K562 (cell line): Measurements from ENCODE around the gene TNIK. TPM values are rescaled to one million over a fixed set of nuclear protein-coding genes. Genes with fewer than 3 reads are reported as not detected.
A peak's percentile ranks its signal among the peaks of the same experiment; 100 is the strongest.

Experiments
- COPS2 ChIP-seq: fragments of 450-650 bp; conservative IDR thresholded peaks from 2 replicates; pipeline ENCODE4 v1.6.1; 2016; ENCODE audit warnings: mild to moderate bottlenecking, moderate library complexity
- FOXK1 ChIP-seq: sonication (generic); formaldehyde crosslinking; IDR thresholded peaks from 2 replicates; pipeline ENCODE4 v1.8.0; 2022; ENCODE audit warnings: missing genetic modification reagents, mild to moderate bottlenecking, borderline replicate concordance
- GABPB1 ChIP-seq: sonication (generic); formaldehyde crosslinking; IDR thresholded peaks from 2 replicates; pipeline ENCODE4 v1.8.0; 2022; ENCODE audit warnings: mild to moderate bottlenecking, missing genetic modification reagents
- MCM5 ChIP-seq: fragments of 450-650 bp; IDR thresholded peaks from 2 replicates; pipeline ENCODE4 v1.6.1; 2016; ENCODE audit warnings: low read depth
- MITF ChIP-seq: IDR thresholded peaks from 2 replicates; pipeline ENCODE4 v1.6.1; 2014; ENCODE audit warnings: antibody characterized with exemption
- MXD1 ChIP-seq: fragments of 250-450 bp; sonication (Bioruptor Pico); IDR thresholded peaks from 2 replicates; pipeline ENCODE4 v1.8.0; 2021; ENCODE audit warnings: borderline replicate concordance, mild to moderate bottlenecking, moderate library complexity; ENCODE audit not compliant: poor library complexity, severe bottlenecking
- NFXL1 ChIP-seq: fragments of 450-650 bp; formaldehyde crosslinking; IDR thresholded peaks from 2 replicates; pipeline ENCODE4 v1.4.0; 2021; ENCODE audit warnings: mild to moderate bottlenecking
- NFYB ChIP-seq: IDR thresholded peaks from 2 replicates; pipeline ENCODE4 v1.6.1; 2011; ENCODE audit warnings: mild to moderate bottlenecking, moderate library complexity; ENCODE audit not compliant: insufficient read length; ENCODE audit errors: extremely low read depth
- PATZ1 ChIP-seq: fragments of 250-450 bp; sonication (Bioruptor Pico); IDR thresholded peaks from 2 replicates; pipeline ENCODE4 v1.5.0; 2020; ENCODE audit warnings: mild to moderate bottlenecking, borderline replicate concordance
- SAFB2 ChIP-seq: fragments of 200-400 bp; formaldehyde crosslinking; IDR thresholded peaks from 2 replicates; pipeline ENCODE4 v1.6.1; 2018; ENCODE audit warnings: borderline replicate concordance, low read length, low read depth, moderate library complexity; ENCODE audit not compliant: severe bottlenecking
- TOE1 ChIP-seq, 2 experiments: fragments of 450-650 bp in 1 of 2; sonication (generic) in 1 of 2; formaldehyde crosslinking in 1 of 2; IDR thresholded peaks; 2 replicates each; pipeline versions ENCODE4 v1.7.1 to v1.8.0; 2016 to 2022; ENCODE audit warnings: borderline replicate concordance in 2 of 2, mild to moderate bottlenecking in 2 of 2, antibody characterized with exemption in 1 of 2, inconsistent platforms in 1 of 2, low read depth in 1 of 2, missing genetic modification reagents in 1 of 2, moderate library complexity in 1 of 2
- WHSC1 ChIP-seq: IDR thresholded peaks from one replicate; pipeline ENCODE4 v1.6.1; 2012; ENCODE audit warnings: low read length, control low read depth, inconsistent platforms
- ZNF354B ChIP-seq: fragments of 250-450 bp; sonication (Bioruptor Pico); IDR thresholded peaks from 2 replicates; pipeline ENCODE4 v1.4.0; 2020
- ZNF41 ChIP-seq: fragments of 250-450 bp; sonication (Bioruptor Pico); conservative IDR thresholded peaks from 2 replicates; pipeline ENCODE4 v1.4.0; 2020; ENCODE audit warnings: mild to moderate bottlenecking
- ZNF830 ChIP-seq: fragments of 250-450 bp; sonication (Bioruptor Pico); IDR thresholded peaks from 2 replicates; pipeline ENCODE4 v1.5.0; 2021; ENCODE audit warnings: mild to moderate bottlenecking
- polyA plus RNA-seq, 8 experiments: library from polyadenylated mRNA; depleted of rRNA in 4 of 8; stranded (reverse) in 5 of 8; unstranded in 3 of 8; fragments of >200 nt; fragmentation: Nextera tagmentation in 2 of 8; fragmentation: Illumina TruSeq in 1 of 8; extraction: Ambion mirVana in 2 of 8; extraction: Trizol in 1 of 8; gene quantifications; 2 replicates each; pipeline versions ENCODE4 v1.2.1 to v1.2.3, GENCODE V29; 2011 to 2014; ENCODE audit warnings: inconsistent platforms in 1 of 8, missing spikeins in 1 of 8
- total RNA-seq, 7 experiments: library from RNA; depleted of rRNA in 6 of 7; stranded (reverse); fragments of >200 nt in 6 of 7; fragmentation: Illumina TruSeq in 2 of 7; extraction: Trizol in 2 of 7; gene quantifications; 2 replicates each; pipeline versions ENCODE4 v1.2.1 to v1.2.3, GENCODE V29; 2011 to 2021; ENCODE audit warnings: low replicate concordance in 1 of 7
- TF ChIP-seq, protein P1 (sequence below): sonication (generic); IDR thresholded peaks from 2 replicates; pipeline ENCODE4 v1.6.1; 2016
- TF ChIP-seq, protein P2 (sequence below): fragments of 250-450 bp; sonication (Bioruptor Pico); IDR thresholded peaks from 2 replicates; pipeline ENCODE4 v1.8.0; 2022; ENCODE audit warnings: moderate library complexity, mild to moderate bottlenecking, inconsistent platforms
- TF ChIP-seq, protein P3 (sequence below): sonication (generic); formaldehyde crosslinking; IDR thresholded peaks from 2 replicates; pipeline ENCODE4 v1.8.1; 2023; ENCODE audit warnings: missing genetic modification reagents, mild to moderate bottlenecking, borderline replicate concordance

TNIK gene
- total and polyA plus RNA-seq, 9 of the 15 experiments (the other 6 are each of a cell fraction or from before 2014, with no cell fraction given) = 6.6 to 39.0 (median 24.7) TPM

DNA sequence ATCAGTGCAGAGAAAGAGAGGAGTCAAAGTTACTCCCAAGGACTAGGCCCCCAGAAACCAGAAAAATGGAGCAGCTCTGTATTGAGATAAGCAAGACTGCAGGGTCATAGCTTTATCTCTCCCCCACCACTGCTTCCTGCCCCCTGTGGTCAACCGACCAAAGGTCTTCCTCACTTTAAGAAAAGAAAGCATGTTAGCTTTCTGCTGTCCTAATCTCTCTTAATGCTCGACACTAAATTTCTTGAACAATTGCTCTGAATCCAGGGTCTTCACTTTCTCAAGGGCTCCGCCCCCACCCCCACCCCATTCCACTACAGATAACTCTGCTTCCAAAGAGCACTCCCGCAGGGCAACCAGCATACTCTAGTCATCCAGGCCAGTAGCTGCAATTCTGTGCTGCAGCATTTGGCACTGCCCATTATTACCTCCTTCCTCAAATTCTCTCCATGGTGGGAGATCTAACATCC, 31.9 kb downstream of the TNIK start (continued):
- TF ChIP-seq GABPB1 (CRISPR knock-in tag) (no peak; the same call in 1 of the 2 replicates), COPS2 (no peak), MCM5 (no peak), NFXL1 (CRISPR knock-in tag) (no peak), MXD1 (CRISPR knock-in tag) (no peak), PATZ1 (no peak), ZNF830 (CRISPR knock-in tag) (no peak), SAFB2 (no peak), TOE1 (IDR thresholded peaks at IDR 0.05; ENCODE audit: borderline replicate concordance) (no peak), TOE1 (CRISPR knock-in tag; IDR thresholded peaks at IDR 0.05; ENCODE audit: borderline replicate concordance, low read depth) (no peak), NFYB (no peak), ZNF41 (CRISPR knock-in tag) (no peak), ZNF354B (CRISPR knock-in tag) (no peak), WHSC1 (no peak), FOXK1 (CRISPR knock-in tag) (no peak), MITF (no peak)
- TF ChIP-seq, protein P1, sequence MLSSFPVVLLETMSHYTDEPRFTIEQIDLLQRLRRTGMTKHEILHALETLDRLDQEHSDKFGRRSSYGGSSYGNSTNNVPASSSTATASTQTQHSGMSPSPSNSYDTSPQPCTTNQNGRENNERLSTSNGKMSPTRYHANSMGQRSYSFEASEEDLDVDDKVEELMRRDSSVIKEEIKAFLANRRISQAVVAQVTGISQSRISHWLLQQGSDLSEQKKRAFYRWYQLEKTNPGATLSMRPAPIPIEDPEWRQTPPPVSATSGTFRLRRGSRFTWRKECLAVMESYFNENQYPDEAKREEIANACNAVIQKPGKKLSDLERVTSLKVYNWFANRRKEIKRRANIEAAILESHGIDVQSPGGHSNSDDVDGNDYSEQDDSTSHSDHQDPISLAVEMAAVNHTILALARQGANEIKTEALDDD = peak; percentile 67
- TF ChIP-seq, protein P2, sequence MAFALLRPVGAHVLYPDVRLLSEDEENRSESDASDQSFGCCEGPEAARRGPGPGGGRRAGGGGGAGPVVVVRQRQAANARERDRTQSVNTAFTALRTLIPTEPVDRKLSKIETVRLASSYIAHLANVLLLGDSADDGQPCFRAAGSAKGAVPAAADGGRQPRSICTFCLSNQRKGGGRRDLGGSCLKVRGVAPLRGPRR = no peak
- TF ChIP-seq, protein P3, sequence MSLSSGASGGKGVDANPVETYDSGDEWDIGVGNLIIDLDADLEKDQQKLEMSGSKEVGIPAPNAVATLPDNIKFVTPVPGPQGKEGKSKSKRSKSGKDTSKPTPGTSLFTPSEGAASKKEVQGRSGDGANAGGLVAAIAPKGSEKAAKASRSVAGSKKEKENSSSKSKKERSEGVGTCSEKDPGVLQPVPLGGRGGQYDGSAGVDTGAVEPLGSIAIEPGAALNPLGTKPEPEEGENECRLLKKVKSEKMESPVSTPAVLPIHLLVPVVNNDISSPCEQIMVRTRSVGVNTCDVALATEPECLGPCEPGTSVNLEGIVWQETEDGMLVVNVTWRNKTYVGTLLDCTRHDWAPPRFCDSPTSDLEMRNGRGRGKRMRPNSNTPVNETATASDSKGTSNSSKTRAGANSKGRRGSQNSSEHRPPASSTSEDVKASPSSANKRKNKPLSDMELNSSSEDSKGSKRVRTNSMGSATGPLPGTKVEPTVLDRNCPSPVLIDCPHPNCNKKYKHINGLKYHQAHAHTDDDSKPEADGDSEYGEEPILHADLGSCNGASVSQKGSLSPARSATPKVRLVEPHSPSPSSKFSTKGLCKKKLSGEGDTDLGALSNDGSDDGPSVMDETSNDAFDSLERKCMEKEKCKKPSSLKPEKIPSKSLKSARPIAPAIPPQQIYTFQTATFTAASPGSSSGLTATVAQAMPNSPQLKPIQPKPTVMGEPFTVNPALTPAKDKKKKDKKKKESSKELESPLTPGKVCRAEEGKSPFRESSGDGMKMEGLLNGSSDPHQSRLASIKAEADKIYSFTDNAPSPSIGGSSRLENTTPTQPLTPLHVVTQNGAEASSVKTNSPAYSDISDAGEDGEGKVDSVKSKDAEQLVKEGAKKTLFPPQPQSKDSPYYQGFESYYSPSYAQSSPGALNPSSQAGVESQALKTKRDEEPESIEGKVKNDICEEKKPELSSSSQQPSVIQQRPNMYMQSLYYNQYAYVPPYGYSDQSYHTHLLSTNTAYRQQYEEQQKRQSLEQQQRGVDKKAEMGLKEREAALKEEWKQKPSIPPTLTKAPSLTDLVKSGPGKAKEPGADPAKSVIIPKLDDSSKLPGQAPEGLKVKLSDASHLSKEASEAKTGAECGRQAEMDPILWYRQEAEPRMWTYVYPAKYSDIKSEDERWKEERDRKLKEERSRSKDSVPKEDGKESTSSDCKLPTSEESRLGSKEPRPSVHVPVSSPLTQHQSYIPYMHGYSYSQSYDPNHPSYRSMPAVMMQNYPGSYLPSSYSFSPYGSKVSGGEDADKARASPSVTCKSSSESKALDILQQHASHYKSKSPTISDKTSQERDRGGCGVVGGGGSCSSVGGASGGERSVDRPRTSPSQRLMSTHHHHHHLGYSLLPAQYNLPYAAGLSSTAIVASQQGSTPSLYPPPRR = no peak
